Measurements from ENCODE around the gene CDC42EP1. TPM values are rescaled to one million over a fixed set of nuclear protein-coding genes. Genes with fewer than 3 reads are reported as not detected.

Gene CDC42EP1
- total RNA-seq, 1 experiment from 2014 or later = 62.5 TPM

- DNase-seq (ENCODE audit: low read depth, low spot score) = no peak
- ChIA-PET POLR2A (no interaction called here), CTCF (interaction anchor here (1.3 to 1.8 kb wide), 2 partner anchors 20 to 22 kb away, joined by 8 to 12 read pairs; no protein-coding TSS in a partner anchor)
- in situ Hi-C loops (cut with HindIII; ENCODE audit: low pct_unique_long_range_greater_than_20kb, low sequenced_read_pairs) = no loop called here
- peaks cover 48% of the 10 kb centered on the region for H3K4me1 ChIP-seq (ENCODE audit: control insufficient read depth, insufficient read depth, low read length)
- H3K27me3 ChIP-seq (ENCODE audit: control insufficient read depth, insufficient read depth, low read length) = no peaks in the 10 kb centered on the region
- no peak for TF ChIP-seq TCF7L2 (IDR thresholded peaks at IDR 0.05; ENCODE audit: low read depth, low read length)
- BruUV-seq (replicated peaks) = no TSS peak
- no peak overlapping the region for H3K4me3 ChIP-seq (ENCODE audit: low read depth in 2 of 2, low read length in 2 of 2)
- no peak overlapping the region for H3K27ac ChIP-seq (ENCODE audit: low read length)
- ATAC-seq = no peak
- intact Hi-C loops (cut with micrococcal nuclease; ENCODE audit: unreplicated experiment) = loop anchor here (2.0 kb wide), 1 partner anchor 27 kb away; no protein-coding TSS in a partner anchor
- H3K36me3 ChIP-seq (ENCODE audit: control insufficient read depth, insufficient read depth, low read length) = no peaks in the 10 kb centered on the region; the same call in 1 of the 2 replicates
- no peaks in the 10 kb centered on the region for H3K9me3 ChIP-seq (ENCODE audit: control insufficient read depth, insufficient read depth, low read depth, low read length)
Observed at GRCh38 chr22:37565830-37566229, 5.5 kb downstream of the CDC42EP1 start.

GRCh38 chr22:37566329-37566837, 6.1 kb downstream of the CDC42EP1 start:
- in situ Hi-C loops (cut with HindIII; ENCODE audit: low pct_unique_long_range_greater_than_20kb, low sequenced_read_pairs) (no loop called here), intact Hi-C loops (cut with micrococcal nuclease; ENCODE audit: unreplicated experiment) (loop anchor here (2.0 kb wide), 1 partner anchor 28 kb away; no protein-coding TSS in a partner anchor)
- POLR2A ChIA-PET = no interaction called here
- H3K4me1 ChIP-seq (ENCODE audit: control insufficient read depth, insufficient read depth, low read length) = peaks cover 48% of the 10 kb centered on the region
- no peak overlapping the region for H3K27ac ChIP-seq (ENCODE audit: low read length)
- no peak overlapping the region for H3K4me3 ChIP-seq (ENCODE audit: low read depth in 2 of 2, low read length in 2 of 2)
- H3K36me3 ChIP-seq (ENCODE audit: control insufficient read depth, insufficient read depth, low read length) = no peaks in the 10 kb centered on the region
- CTCF ChIA-PET = interaction anchor here (1.3 to 1.8 kb wide), 3 partner anchors 19 to 22 kb away, joined by 4 to 12 read pairs (median 8); no protein-coding TSS in a partner anchor
- BruUV-seq (replicated peaks) = no TSS peak
- DNase-seq (ENCODE audit: low read depth, low spot score) = no peak
- no peaks in the 10 kb centered on the region for H3K9me3 ChIP-seq (ENCODE audit: control insufficient read depth, insufficient read depth, low read depth, low read length)
- H3K27me3 ChIP-seq (ENCODE audit: control insufficient read depth, insufficient read depth, low read length) = no peaks in the 10 kb centered on the region
- TF ChIP-seq CTCF (IDR thresholded peaks at IDR 0.05) (no peak), SIN3A (IDR thresholded peaks at IDR 0.05; ENCODE audit: borderline replicate concordance, insufficient read depth, low read depth, low read length) (no peak), POLR2AphosphoS5 (IDR thresholded peaks at IDR 0.05; ENCODE audit: low read depth, low read length) (no peak), TCF7L2 (IDR thresholded peaks at IDR 0.05; ENCODE audit: low read depth, low read length) (no peak), REST (IDR thresholded peaks at IDR 0.05; ENCODE audit: insufficient read depth in 1 of 2, low read depth in 2 of 2, low read length in 1 of 2) (no peak)
- ATAC-seq = no peak
